Hair follicular keratinocyte (primary cell): ENCODE measurements around the gene TAC3. TPM values are rescaled to one million over a fixed set of nuclear protein-coding genes. Genes with fewer than 3 reads are reported as not detected.

Source experiments
- total RNA-seq: library from RNA; depleted of rRNA; stranded (reverse); fragments of >200 nt; gene quantifications from 2 replicates; pipeline ENCODE4 v1.2.3, GENCODE V29; 2015

TAC3 gene
- total RNA-seq, result not detected in 2 replicates

DNA sequence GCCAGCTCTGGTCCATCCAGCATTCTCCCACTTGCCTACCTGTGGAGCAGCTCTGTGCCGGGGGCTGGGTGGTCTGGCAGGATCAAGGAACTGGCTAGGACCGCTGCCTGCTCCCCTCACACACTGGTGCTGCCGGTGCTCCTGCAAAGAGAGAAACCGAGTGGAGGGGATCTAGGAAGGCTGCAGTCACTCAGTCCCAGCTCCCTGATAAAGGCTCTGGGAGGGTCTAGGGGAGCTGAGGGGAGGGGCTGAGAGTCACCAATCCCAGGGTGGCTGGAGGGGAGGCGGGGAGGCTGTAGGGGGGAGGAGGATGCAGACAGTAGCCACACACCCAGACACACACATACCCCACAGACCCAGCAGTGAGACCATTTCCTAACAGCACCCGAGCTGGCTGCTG lies at the start of gene TAC3:
TSS of gene TAC3 (minus strand) at position 182 of the 400 bp plus-strand sequence. CDS start 732 bp downstream, outside the sequence.

GRCh38 chr12:57049890-57050289 lies 33.6 kb upstream of the TAC3 start, which contains the start of gene MYO1A:
MYO1A (minus strand) TSS chr12:57050129; CDS start chr12:57048323, 1,806 bp downstream.

GRCh38 chr12:57005980-57006808 lies 10.1 kb downstream of the TAC3 start, which contains the start of gene ZBTB39:
ZBTB39 (minus strand) TSS chr12:57006546; CDS start chr12:57004917, 1,629 bp downstream.

Other genes with a start within 250 kb of the TAC3 start
- 0.31 and 0.57 TPM in 2 replicates for gene SDR9C7, start 82.1 kb downstream of the TAC3 start, total RNA-seq
- gene RDH16, start 58.9 kb downstream of the TAC3 start, total RNA-seq, result 0.16 TPM in 1 of 2 replicates, not detected in the other
- gene ZBTB39, start 10.0 kb downstream of the TAC3 start, total RNA-seq, result 2.5 and 3.2 TPM in 2 replicates
- not detected in 2 replicates for gene MYO1A, start 33.6 kb upstream of the TAC3 start, total RNA-seq
- gene NEMP1, start 62.3 kb upstream of the TAC3 start, total RNA-seq, result 6.0 and 10.9 TPM in 2 replicates
- gene NAB2, start 72.6 kb upstream of the TAC3 start, total RNA-seq, result 31.2 and 41.2 TPM in 2 replicates
- 66.8 and 74.7 TPM in 2 replicates for gene STAT6, start 94.8 kb upstream of the TAC3 start, total RNA-seq
- gene LRP1, start 112.0 kb upstream of the TAC3 start, total RNA-seq, result 6.2 and 17.9 TPM in 2 replicates
- gene LRP1-AS, start 131.1 kb upstream of the TAC3 start, total RNA-seq, result not detected in 2 replicates
- gene NXPH4, start 200.3 kb upstream of the TAC3 start, total RNA-seq, result 2.1 and 24.9 TPM in 2 replicates
- gene SHMT2, start 213.2 kb upstream of the TAC3 start, total RNA-seq, result 222 and 338 TPM in 2 replicates
- 0.11 TPM in 1 of 2 replicates, not detected in the other for gene STAC3, start 234.7 kb upstream of the TAC3 start, total RNA-seq